ENCODE measurements around the gene TRAK2.
"Not testable (repeated sequence)": the region's sequence is repeated elsewhere in the genome, so short reads cannot be mapped to it uniquely, and the experiment has no call there.

Gene TRAK2, protein sequence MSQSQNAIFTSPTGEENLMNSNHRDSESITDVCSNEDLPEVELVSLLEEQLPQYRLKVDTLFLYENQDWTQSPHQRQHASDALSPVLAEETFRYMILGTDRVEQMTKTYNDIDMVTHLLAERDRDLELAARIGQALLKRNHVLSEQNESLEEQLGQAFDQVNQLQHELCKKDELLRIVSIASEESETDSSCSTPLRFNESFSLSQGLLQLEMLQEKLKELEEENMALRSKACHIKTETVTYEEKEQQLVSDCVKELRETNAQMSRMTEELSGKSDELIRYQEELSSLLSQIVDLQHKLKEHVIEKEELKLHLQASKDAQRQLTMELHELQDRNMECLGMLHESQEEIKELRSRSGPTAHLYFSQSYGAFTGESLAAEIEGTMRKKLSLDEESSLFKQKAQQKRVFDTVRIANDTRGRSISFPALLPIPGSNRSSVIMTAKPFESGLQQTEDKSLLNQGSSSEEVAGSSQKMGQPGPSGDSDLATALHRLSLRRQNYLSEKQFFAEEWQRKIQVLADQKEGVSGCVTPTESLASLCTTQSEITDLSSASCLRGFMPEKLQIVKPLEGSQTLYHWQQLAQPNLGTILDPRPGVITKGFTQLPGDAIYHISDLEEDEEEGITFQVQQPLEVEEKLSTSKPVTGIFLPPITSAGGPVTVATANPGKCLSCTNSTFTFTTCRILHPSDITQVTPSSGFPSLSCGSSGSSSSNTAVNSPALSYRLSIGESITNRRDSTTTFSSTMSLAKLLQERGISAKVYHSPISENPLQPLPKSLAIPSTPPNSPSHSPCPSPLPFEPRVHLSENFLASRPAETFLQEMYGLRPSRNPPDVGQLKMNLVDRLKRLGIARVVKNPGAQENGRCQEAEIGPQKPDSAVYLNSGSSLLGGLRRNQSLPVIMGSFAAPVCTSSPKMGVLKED

GRCh38 chr2:201451292-201452057 lies at the start of gene TRAK2, which contains the start of gene STRADB:
TSS of gene TRAK2 (minus strand) at chr2:201451458. CDS start at chr2:201420507, 30,951 bp downstream.
TSS of gene STRADB (plus strand) at chr2:201451740. CDS start at chr2:201454841, 3,101 bp downstream.
- DNase-seq (ENCODE audit: extremely low read depth, low read depth) = peak; percentile 77
- TF ChIP-seq CTCF (IDR thresholded peaks at IDR 0.05; ENCODE audit: low read depth, low read length, missing control alignments) = no peak
- peak within 1 kb of the TSS; percentile 99 for H3K4me3 ChIP-seq (replicated peaks; ENCODE audit: low read depth, low read length)

GRCh38 chr2:201500534-201500933 lies 49.3 kb upstream of the TRAK2 start:
- peak; percentile 36 for DNase-seq (ENCODE audit: extremely low read depth, low read depth)
- no peak overlapping the region for H3K4me3 ChIP-seq (replicated peaks; ENCODE audit: low read depth, low read length)
- TF ChIP-seq CTCF (IDR thresholded peaks at IDR 0.05; ENCODE audit: low read depth, low read length, missing control alignments) = no peak

DNA sequence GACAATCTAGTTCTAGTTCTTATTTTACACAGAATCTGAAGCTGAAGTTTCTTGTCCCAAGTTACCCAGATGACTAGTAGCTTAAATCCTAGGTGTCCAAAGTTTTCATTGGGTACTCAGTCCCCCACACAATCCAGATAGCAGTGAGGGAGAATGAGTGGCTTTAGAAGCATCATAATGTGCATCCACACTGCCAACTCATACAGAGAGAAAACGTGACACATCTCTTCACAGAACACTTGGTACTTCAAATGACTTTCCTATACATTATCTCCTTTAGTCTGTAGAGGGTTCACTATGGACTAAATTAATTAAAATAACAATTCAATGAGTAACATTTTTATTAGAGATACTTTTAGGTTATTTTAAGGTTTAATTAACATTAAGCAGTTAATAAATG lies 45.5 kb upstream of the TRAK2 start:
- no peak overlapping the region for H3K4me3 ChIP-seq (replicated peaks; ENCODE audit: low read depth, low read length)
- no peak for DNase-seq (ENCODE audit: extremely low read depth, low read depth)
- no peak for TF ChIP-seq CTCF (IDR thresholded peaks at IDR 0.05; ENCODE audit: low read depth, low read length, missing control alignments)

GRCh38 chr2:201490291-201490690 lies 39.0 kb upstream of the TRAK2 start:
- no peak for TF ChIP-seq CTCF (IDR thresholded peaks at IDR 0.05; ENCODE audit: low read depth, low read length, missing control alignments)
- no peak overlapping the region for H3K4me3 ChIP-seq (replicated peaks; ENCODE audit: low read depth, low read length)
- no peak for DNase-seq (ENCODE audit: extremely low read depth, low read depth)

- no peak for TF ChIP-seq CTCF (IDR thresholded peaks at IDR 0.05; ENCODE audit: low read depth, low read length, missing control alignments)
- DNase-seq (ENCODE audit: extremely low read depth, low read depth) = peak; percentile 80
- H3K4me3 ChIP-seq (replicated peaks; ENCODE audit: low read depth, low read length) = no peak overlapping the region
These were observed 33.5 kb upstream of the TRAK2 start for GRCh38 chr2:201484805-201485204.

DNA sequence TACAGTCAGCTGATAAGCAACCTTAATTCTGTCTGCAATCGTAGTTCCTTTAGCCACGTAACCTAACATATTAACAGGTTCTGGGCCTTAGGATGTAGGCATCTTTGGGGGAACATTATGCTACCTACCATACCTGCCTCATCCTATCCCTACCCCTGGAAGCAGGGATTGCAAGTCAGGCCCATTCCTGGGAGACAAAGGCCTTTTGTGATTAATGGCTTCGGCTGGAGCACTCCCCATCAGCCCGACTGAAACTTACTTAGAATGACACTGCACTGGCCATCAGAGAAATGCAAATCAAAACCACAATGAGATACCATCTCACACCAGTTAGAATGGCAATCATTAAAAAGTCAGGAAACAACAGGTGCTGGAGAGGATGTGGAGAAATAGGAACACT lies 32.5 kb upstream of the TRAK2 start:
- not testable (repeated sequence) for DNase-seq (ENCODE audit: extremely low read depth, low read depth); H3K4me3 ChIP-seq (replicated peaks; ENCODE audit: low read depth, low read length)

Measured in HFF-Myc (cell line).